Measurements from ENCODE around the gene EFHD2.
"Not testable (repeated sequence)": the region's sequence is repeated elsewhere in the genome, so short reads cannot be mapped to it uniquely, and the experiment has no call there.

DNA sequence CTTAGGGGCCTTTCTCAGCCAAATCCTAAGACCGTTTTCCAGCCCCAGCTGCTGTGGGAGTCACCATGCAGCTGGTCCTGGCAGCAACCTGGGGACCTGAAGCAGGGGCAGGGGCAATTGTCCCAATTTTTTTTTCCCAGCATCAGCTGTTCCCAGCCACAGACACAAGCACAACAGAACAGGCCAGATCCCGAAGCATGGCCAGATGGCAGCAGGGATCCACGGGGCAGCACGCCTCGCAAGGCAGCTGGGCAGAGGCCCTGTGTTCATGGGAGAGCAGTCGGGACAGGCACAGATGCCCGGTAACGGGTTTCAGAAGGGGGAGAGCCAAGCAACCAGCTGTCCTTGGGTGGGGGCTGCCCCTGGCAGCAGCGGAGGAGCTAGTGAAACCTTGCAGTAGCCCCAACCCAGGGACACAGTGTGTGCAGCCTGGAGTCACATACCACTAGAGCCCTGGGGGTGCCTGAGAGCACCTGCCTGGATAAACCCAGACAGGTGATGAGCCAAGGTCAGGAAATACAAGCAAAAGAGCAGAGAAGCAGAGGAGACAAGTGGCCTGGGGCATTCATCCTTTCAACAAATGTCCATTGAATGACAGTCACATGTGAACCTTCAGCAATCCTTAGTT, 60.2 kb downstream of the EFHD2 start:
- TF ChIP-seq, protein P1, sequence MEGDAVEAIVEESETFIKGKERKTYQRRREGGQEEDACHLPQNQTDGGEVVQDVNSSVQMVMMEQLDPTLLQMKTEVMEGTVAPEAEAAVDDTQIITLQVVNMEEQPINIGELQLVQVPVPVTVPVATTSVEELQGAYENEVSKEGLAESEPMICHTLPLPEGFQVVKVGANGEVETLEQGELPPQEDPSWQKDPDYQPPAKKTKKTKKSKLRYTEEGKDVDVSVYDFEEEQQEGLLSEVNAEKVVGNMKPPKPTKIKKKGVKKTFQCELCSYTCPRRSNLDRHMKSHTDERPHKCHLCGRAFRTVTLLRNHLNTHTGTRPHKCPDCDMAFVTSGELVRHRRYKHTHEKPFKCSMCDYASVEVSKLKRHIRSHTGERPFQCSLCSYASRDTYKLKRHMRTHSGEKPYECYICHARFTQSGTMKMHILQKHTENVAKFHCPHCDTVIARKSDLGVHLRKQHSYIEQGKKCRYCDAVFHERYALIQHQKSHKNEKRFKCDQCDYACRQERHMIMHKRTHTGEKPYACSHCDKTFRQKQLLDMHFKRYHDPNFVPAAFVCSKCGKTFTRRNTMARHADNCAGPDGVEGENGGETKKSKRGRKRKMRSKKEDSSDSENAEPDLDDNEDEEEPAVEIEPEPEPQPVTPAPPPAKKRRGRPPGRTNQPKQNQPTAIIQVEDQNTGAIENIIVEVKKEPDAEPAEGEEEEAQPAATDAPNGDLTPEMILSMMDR (IDR thresholded peaks at IDR 0.05; ENCODE audit: low read depth, low read length): not testable (repeated sequence)
- not testable (repeated sequence) for TF ChIP-seq EZH2phosphoT487 (IDR thresholded peaks at IDR 0.05; ENCODE audit: low read depth)

Measured in OCI-LY3 (cell line).